ENCODE measurements around the gene MAMLD1. TPM values are rescaled to one million over a fixed set of nuclear protein-coding genes. Genes with fewer than 3 reads are reported as not detected.

MAMLD1 gene
- total RNA-seq, 1 experiment from 2014 or later, result 3.2 TPM

- Histone ChIP-seq H3K36me3 (ENCODE audit: insufficient read depth, low read length, poor library complexity, severe bottlenecking) (no peaks in the 10 kb centered on the region), H3K4me3 (ENCODE audit: low read depth, low read length, poor library complexity, severe bottlenecking) (no peak overlapping the region), H3K27ac (ENCODE audit: low read depth, low read length, poor library complexity, severe bottlenecking) (no peak overlapping the region), H3K4me1 (ENCODE audit: insufficient read depth, low read length, poor library complexity, severe bottlenecking) (no peaks in the 10 kb centered on the region), H3K27me3 (replicated peaks; ENCODE audit: insufficient read depth, low read depth, low read length, poor library complexity) (no peaks in the 10 kb centered on the region), H3K9me3 (ENCODE audit: low read depth, low read length, poor library complexity, severe bottlenecking) (no peaks in the 10 kb centered on the region)
- no TSS peak for BruUV-seq (replicated peaks)
- intact Hi-C loops (cut with micrococcal nuclease; ENCODE audit: unreplicated experiment), result no loop called here
- ChIA-PET CTCF (no interaction called here), POLR2A (ENCODE audit: low non-redundant PET) (no interaction called here)
- DNase-seq (ENCODE audit: low spot score), result no peak
- TF ChIP-seq, protein P1, sequence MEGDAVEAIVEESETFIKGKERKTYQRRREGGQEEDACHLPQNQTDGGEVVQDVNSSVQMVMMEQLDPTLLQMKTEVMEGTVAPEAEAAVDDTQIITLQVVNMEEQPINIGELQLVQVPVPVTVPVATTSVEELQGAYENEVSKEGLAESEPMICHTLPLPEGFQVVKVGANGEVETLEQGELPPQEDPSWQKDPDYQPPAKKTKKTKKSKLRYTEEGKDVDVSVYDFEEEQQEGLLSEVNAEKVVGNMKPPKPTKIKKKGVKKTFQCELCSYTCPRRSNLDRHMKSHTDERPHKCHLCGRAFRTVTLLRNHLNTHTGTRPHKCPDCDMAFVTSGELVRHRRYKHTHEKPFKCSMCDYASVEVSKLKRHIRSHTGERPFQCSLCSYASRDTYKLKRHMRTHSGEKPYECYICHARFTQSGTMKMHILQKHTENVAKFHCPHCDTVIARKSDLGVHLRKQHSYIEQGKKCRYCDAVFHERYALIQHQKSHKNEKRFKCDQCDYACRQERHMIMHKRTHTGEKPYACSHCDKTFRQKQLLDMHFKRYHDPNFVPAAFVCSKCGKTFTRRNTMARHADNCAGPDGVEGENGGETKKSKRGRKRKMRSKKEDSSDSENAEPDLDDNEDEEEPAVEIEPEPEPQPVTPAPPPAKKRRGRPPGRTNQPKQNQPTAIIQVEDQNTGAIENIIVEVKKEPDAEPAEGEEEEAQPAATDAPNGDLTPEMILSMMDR (conservative IDR thresholded peaks at IDR 0.05; ENCODE audit: low read depth, low read length), result no peak
- TF ChIP-seq EZH2 (IDR thresholded peaks at IDR 0.05; ENCODE audit: borderline replicate concordance, low read depth, low read length, poor library complexity, severe bottlenecking), result no peak
Measured at GRCh38 chrX:150334981-150335380, 28.1 kb upstream of the MAMLD1 start.

DNA sequence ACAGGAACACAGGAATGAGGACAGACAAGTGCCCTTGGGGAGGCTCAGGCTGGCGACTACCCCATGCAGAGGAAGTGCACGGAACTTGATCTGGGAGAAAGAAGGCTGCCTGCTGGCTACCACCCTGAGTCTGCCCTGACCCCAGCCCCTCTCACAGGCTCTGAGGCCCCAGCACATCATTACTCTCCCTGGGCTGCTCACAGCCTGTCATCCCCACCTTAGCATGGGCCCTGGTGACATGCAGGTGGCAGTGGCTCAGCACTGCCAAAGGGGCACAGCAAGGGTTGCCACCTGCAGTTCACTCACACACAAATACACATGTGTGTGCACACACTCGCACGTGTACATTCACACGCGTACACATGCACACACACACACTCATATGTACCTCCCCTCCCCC is 26.1 kb upstream of the MAMLD1 start:
- no peaks in the 10 kb centered on the region for H3K9me3 ChIP-seq (ENCODE audit: low read depth, low read length, poor library complexity, severe bottlenecking)
- ChIA-PET CTCF (no interaction called here), POLR2A (ENCODE audit: low non-redundant PET) (no interaction called here)
- no peak overlapping the region for H3K4me3 ChIP-seq (ENCODE audit: low read depth, low read length, poor library complexity, severe bottlenecking)
- H3K27me3 ChIP-seq (replicated peaks; ENCODE audit: insufficient read depth, low read depth, low read length, poor library complexity), result no peaks in the 10 kb centered on the region
- no peaks in the 10 kb centered on the region for H3K36me3 ChIP-seq (ENCODE audit: insufficient read depth, low read length, poor library complexity, severe bottlenecking)
- no peak for DNase-seq (ENCODE audit: low spot score)
- TF ChIP-seq EZH2 (IDR thresholded peaks at IDR 0.05; ENCODE audit: borderline replicate concordance, low read depth, low read length, poor library complexity, severe bottlenecking), result no peak
- TF ChIP-seq, protein P1 (conservative IDR thresholded peaks at IDR 0.05; ENCODE audit: low read depth, low read length), result no peak
- no TSS peak for BruUV-seq (replicated peaks)
- no peak overlapping the region for H3K27ac ChIP-seq (ENCODE audit: low read depth, low read length, poor library complexity, severe bottlenecking)
- H3K4me1 ChIP-seq (ENCODE audit: insufficient read depth, low read length, poor library complexity, severe bottlenecking), result no peaks in the 10 kb centered on the region
- intact Hi-C loops (cut with micrococcal nuclease; ENCODE audit: unreplicated experiment), result no loop called here

DNA sequence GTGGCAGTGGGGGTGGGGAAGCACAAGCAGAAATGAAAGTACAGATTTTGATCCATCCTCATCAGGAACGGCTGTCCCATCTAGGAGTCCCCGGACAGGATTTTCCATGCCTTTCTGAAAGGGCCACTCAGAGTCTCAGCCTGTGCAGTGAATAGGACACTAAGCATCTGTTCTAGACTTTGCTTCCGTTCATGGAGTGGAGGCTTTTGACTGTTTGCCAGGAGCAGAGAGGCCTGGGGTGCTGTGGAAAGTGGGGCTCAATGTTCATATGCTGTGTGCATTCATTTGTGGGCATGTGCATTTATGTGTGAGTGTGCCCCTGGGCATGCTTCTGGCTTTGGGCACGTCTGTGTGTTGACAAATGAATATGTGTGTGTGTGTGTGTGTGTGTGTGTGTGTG is 25.6 kb upstream of the MAMLD1 start:
- no peaks in the 10 kb centered on the region for H3K27me3 ChIP-seq (replicated peaks; ENCODE audit: insufficient read depth, low read depth, low read length, poor library complexity)
- intact Hi-C loops (cut with micrococcal nuclease; ENCODE audit: unreplicated experiment), result no loop called here
- H3K27ac ChIP-seq (ENCODE audit: low read depth, low read length, poor library complexity, severe bottlenecking), result no peak overlapping the region
- DNase-seq (ENCODE audit: low spot score), result no peak
- H3K4me1 ChIP-seq (ENCODE audit: insufficient read depth, low read length, poor library complexity, severe bottlenecking), result no peaks in the 10 kb centered on the region
- POLR2A ChIA-PET (ENCODE audit: low non-redundant PET), result no interaction called here
- CTCF ChIA-PET, result no interaction called here
- no peak overlapping the region for H3K4me3 ChIP-seq (ENCODE audit: low read depth, low read length, poor library complexity, severe bottlenecking)
- no peaks in the 10 kb centered on the region for H3K9me3 ChIP-seq (ENCODE audit: low read depth, low read length, poor library complexity, severe bottlenecking)
- no peaks in the 10 kb centered on the region for H3K36me3 ChIP-seq (ENCODE audit: insufficient read depth, low read length, poor library complexity, severe bottlenecking)
- no TSS peak for BruUV-seq (replicated peaks)
- no peak for TF ChIP-seq EZH2 (IDR thresholded peaks at IDR 0.05; ENCODE audit: borderline replicate concordance, low read depth, low read length, poor library complexity, severe bottlenecking)
- TF ChIP-seq, protein P1 (conservative IDR thresholded peaks at IDR 0.05; ENCODE audit: low read depth, low read length), result no peak
